GM12891 (cell line): ENCODE data around the gene SPDL1.

Experiments
- DNase-seq: peaks from one replicate; pipeline ENCODE4 v3.0.0; 2011; ENCODE audit warnings: low spot score; ENCODE audit not compliant: insufficient read length
- FAIRE-seq: peaks from 2 replicates; lab custom pipeline; 2011; peaks lifted over from hg19 to GRCh38; lab: Jason Lieb, UNC
- PAX5 ChIP-seq: IDR thresholded peaks from 2 replicates; pipeline ENCODE4 v1.6.1; 2011; ENCODE audit warnings: low read length, moderate library complexity, mild to moderate bottlenecking; ENCODE audit not compliant: insufficient read depth, severe bottlenecking
- POLR2A ChIP-seq: IDR thresholded peaks from 2 replicates; pipeline ENCODE4 v1.6.1; 2011; ENCODE audit warnings: low read depth, low read length, control low read depth
- POLR2AphosphoS5 ChIP-seq: IDR thresholded peaks from 2 replicates; pipeline ENCODE4 v1.6.1; 2011; ENCODE audit warnings: low read depth, low read length, control low read depth
- POU2F2 ChIP-seq: IDR thresholded peaks from 2 replicates; pipeline ENCODE4 v1.6.1; 2011; ENCODE audit warnings: low read depth, mild to moderate bottlenecking, control low read depth, low read length, moderate library complexity
- SPI1 ChIP-seq: IDR thresholded peaks from 2 replicates; pipeline ENCODE4 v1.6.1; 2011; ENCODE audit warnings: low read depth, low read length, control low read depth
- TAF1 ChIP-seq: IDR thresholded peaks from 2 replicates; pipeline ENCODE4 v1.6.1; 2011; ENCODE audit warnings: low read depth, low read length, control low read depth

The SPDL1 gene

DNA sequence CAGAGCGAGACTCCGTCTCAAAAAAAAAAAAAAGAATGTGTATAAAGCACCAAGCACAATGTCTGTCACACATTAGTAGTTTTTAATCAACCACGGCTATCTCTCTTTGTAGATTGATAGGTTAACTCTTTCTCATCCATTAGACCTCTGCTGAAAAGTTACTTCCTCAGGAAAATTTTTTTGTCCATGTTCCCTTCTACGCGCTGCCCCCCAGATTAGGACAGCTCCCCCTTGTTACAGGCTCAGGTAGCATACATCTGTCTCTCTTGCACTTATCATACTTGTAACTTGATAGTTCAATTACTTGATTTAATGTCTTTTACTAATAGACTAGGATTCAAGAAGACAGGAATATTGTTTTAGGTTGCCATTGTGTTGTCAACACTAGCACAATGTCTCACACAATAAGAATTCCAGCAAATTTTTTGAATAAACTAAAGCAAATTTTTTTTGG lies 1.5 kb downstream of the SPDL1 start:
- DNase-seq = no peak
- no peak for FAIRE-seq
- TF ChIP-seq POU2F2 = no peak
- no peak for TF ChIP-seq POLR2A
- TF ChIP-seq POLR2AphosphoS5 = no peak
- TF ChIP-seq SPI1 = no peak
- no peak for TF ChIP-seq TAF1

DNA sequence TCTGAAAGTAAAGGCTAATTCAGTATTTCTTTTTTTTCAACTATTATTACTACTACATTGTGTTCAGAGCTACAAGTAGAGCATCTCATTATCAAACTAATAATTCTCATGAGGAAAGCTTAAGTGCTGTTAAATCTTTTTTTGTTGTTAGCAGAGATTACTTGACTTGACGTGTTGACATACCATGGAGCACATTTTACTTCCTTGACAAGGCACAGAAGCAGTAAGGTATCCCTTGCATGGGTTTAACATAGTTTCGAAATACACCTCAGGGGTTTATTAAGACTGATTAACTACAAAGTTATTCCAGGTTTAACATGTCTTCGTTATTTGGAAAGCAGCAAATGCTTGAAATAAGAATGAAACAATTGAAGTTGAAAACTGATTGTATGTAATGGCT lies 7.0 kb downstream of the SPDL1 start:
- FAIRE-seq (no peak), DNase-seq (no peak)
- TF ChIP-seq PAX5 (no peak), POLR2AphosphoS5 (no peak), TAF1 (no peak), SPI1 (no peak), POU2F2 (no peak), POLR2A (no peak)

- DNase-seq (no peak), FAIRE-seq (peak; percentile 23)
- no peak for TF ChIP-seq POLR2AphosphoS5
- no peak for TF ChIP-seq TAF1
- TF ChIP-seq POLR2A = no peak
- TF ChIP-seq SPI1 = no peak
- TF ChIP-seq PAX5 = no peak
- no peak for TF ChIP-seq POU2F2
These were observed 8.1 kb downstream of the SPDL1 start for GRCh38 chr5:169591636-169592035.

DNA sequence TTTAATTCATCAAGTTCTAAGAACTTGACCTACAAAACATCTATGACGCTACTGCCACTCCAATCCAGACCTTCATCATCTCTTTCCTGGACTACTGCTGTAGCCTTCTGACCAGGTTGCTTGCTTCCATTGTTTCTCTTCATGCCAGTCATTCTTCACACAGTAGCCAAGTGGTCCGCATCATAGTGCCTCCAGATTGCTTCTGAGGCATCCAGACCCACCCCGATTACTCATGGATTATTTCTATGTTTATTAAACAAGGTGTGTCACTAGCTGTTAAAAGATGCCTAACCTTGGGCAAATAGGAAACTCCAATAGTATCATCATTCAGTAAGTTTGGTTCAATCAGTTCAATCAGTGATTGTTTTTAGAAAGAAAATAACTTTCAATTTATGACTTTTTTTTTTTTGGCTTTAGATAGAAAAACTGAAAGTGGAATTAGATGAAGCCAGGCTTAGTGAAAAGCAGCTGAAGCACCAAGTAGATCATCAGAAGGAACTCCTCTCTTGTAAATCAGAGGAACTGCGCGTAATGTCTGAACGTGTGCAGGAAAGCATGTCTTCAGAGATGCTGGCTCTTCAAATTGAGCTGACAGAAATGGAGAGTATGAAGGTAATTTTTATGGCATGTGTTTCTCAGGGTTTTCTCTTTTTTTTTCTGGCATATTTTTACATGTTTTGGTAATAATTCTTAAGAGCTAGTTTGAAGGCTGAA lies 9.5 kb downstream of the SPDL1 start:
- FAIRE-seq (no peak), DNase-seq (no peak)
- TF ChIP-seq TAF1 (no peak), POU2F2 (no peak), POLR2AphosphoS5 (no peak)

DNA sequence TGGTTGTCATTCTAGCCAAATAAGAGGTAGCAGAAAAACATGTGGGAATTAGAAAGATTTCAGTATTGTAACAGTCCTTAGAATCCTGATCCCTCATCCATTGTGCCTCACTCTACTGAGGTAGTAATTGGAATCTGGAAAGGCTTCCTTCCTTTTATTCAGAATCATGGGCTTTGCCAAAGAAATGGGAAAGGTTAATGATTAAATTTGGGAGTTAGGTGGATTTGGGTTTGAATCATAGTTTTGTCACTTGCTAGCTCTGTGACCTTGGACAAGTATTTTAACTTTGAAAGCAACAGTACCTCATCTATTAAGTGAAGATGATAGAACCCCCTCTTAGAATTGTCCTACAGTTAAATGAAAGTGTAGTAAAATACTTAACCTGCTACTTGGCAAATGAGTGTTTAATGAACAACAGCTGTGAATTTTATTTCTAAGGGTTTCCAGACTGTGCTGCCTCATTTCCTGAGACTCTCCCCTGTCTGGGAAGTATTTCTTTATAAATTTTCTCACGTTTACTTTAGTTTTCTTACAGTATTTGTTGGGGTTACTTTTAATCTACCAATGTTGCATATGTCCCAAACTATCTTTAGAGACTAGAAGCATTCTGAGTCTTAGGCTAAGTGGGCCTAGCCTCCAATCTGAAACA lies 11.7 kb downstream of the SPDL1 start:
- no peak for TF ChIP-seq POLR2A
- TF ChIP-seq SPI1 = no peak
- TF ChIP-seq POU2F2 = no peak
- no peak for TF ChIP-seq TAF1
- TF ChIP-seq PAX5 = no peak
- no peak for TF ChIP-seq POLR2AphosphoS5
- DNase-seq = no peak
- FAIRE-seq = no peak

- TF ChIP-seq POU2F2 (no peak), TAF1 (no peak), POLR2A (no peak), PAX5 (no peak), POLR2AphosphoS5 (no peak), SPI1 (no peak)
- DNase-seq = no peak
- FAIRE-seq = no peak
These were observed 15.9 kb downstream of the SPDL1 start for GRCh38 chr5:169599451-169599850.

GRCh38 chr5:169602535-169602934 lies 19.0 kb downstream of the SPDL1 start:
- TF ChIP-seq POLR2AphosphoS5 = no peak
- no peak for TF ChIP-seq SPI1
- no peak for TF ChIP-seq POU2F2
- no peak for TF ChIP-seq POLR2A
- no peak for TF ChIP-seq PAX5
- TF ChIP-seq TAF1 = no peak
- no peak for FAIRE-seq
- no peak for DNase-seq

DNA sequence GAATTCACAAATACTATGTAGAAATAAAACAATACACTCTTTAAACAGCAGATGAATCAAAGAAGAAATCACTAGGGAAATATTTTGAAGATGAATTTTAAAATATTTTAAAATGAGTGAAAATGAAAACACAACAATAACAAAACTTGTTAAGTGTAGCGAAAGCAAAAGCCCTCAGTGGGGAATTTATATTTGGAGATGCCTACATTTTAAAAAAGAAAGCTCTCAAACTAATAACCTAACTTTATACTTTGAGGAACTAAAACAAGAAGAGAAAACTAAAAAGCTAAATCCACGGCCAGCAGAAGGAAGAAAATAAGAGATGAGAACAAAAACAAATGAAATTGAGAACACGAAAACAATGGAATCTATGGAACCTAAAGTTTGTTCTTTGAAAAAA lies 22.7 kb downstream of the SPDL1 start:
- no peak for DNase-seq
- TF ChIP-seq PAX5 (no peak), POLR2AphosphoS5 (no peak), POLR2A (no peak), TAF1 (no peak), POU2F2 (no peak), SPI1 (no peak)
- FAIRE-seq = no peak

GRCh38 chr5:169607882-169608281 lies 24.3 kb downstream of the SPDL1 start:
- FAIRE-seq = no peak
- DNase-seq = no peak
- TF ChIP-seq POU2F2 (no peak), TAF1 (no peak), POLR2A (no peak), SPI1 (no peak), PAX5 (no peak), POLR2AphosphoS5 (no peak)

- FAIRE-seq = no peak
These were observed 26.1 kb downstream of the SPDL1 start for GRCh38 chr5:169609716-169610115.

More at GRCh38 chr5:169609716-169610115, 26.1 kb downstream of the SPDL1 start:
- DNase-seq = no peak
- TF ChIP-seq SPI1 (no peak), POLR2A (no peak), TAF1 (no peak), PAX5 (no peak), POU2F2 (no peak), POLR2AphosphoS5 (no peak)
